Kidney (tissue), 22 donors: ENCODE data around the gene ANGPTL3. TPM values are rescaled to one million over a fixed set of nuclear protein-coding genes. Genes with fewer than 3 reads are reported as not detected.
A peak's percentile ranks its signal among the peaks of the same experiment; 100 is the strongest.
"Not testable (repeated sequence)": the region's sequence is repeated elsewhere in the genome, so short reads cannot be mapped to it uniquely, and the experiment has no call there.

Experiments
- DNase-seq, 5 donors: peaks; one replicate each; pipeline ENCODE4 v3.0.0-alpha.2; 2013 to 2020
- FAIRE-seq: peaks from 2 replicates; lab custom pipeline; 2012; peaks lifted over from hg19 to GRCh38; lab: Jason Lieb, UNC
- H3K27ac ChIP-seq, 2 donors: one replicate each; pipeline ENCODE4 v1.7.0; 2013; ENCODE audit warnings: low read depth in 2 of 2, low read length in 2 of 2, inconsistent platforms in 1 of 2
- H3K27me3 ChIP-seq: one replicate; pipeline ENCODE4 v1.7.1; 2013; ENCODE audit warnings: low read length, inconsistent platforms; ENCODE audit not compliant: control insufficient read depth, insufficient read depth
- H3K36me3 ChIP-seq, 3 donors: one replicate each; pipeline versions ENCODE4 v1.7.0 to v1.7.1; 2013; ENCODE audit warnings: low read length in 3 of 3, control low read depth in 1 of 3, inconsistent platforms in 1 of 3; ENCODE audit not compliant: insufficient read depth in 3 of 3, control insufficient read depth in 2 of 3
- H3K4me1 ChIP-seq, 3 donors: one replicate each; pipeline versions ENCODE4 v1.7.0 to v1.7.1; 2013; ENCODE audit warnings: low read length in 3 of 3, inconsistent platforms in 1 of 3, low read depth in 1 of 3; ENCODE audit not compliant: control insufficient read depth in 2 of 3, insufficient read depth in 2 of 3
- H3K4me3 ChIP-seq, 3 donors: one replicate each; pipeline versions ENCODE4 v1.7.0 to v1.8.1; 2013; ENCODE audit warnings: low read length in 3 of 3, control low read depth in 1 of 3, inconsistent platforms in 1 of 3
- H3K9ac ChIP-seq, 3 donors: one replicate each; pipeline versions ENCODE4 v1.7.0 to v1.7.1; 2013; ENCODE audit warnings: low read length in 3 of 3, control low read depth in 1 of 3, inconsistent platforms in 1 of 3
- H3K9me3 ChIP-seq, 3 donors: one replicate each; pipeline versions ENCODE4 v1.7.0 to v1.7.1; 2013; ENCODE audit warnings: low read length in 3 of 3, control low read depth in 1 of 3, inconsistent platforms in 1 of 3; ENCODE audit not compliant: control insufficient read depth in 2 of 3, insufficient read depth in 1 of 3
- intact Hi-C: fragments of 100-400 bp; cut with DNase I; formaldehyde crosslinking; loops from one replicate; pipeline ENCODE4 v1.11.1; 2022
- long read RNA-seq, 10 donors: library from polyadenylated mRNA in 1 of 10; unstranded in 1 of 10; transcript quantifications; one replicate each; pipeline ENCODE4 v2.0.0 and lab custom pipeline, GENCODE V29; 2021 to 2026
- polyA plus RNA-seq: library from polyadenylated mRNA; stranded (reverse); fragments of 350-450 nt; fragmentation: Illumina TruSeq; extraction: RNeasy Lipid Tissue Mini Kit (QIAGEN cat#74804); gene quantifications from one replicate; pipeline ENCODE4 v1.2.3, GENCODE V29; 2014; ENCODE audit warnings: low read depth, low replicate concordance; ENCODE audit not compliant: insufficient read depth
- total RNA-seq: library from RNA; stranded (reverse); fragmentation: NEBNext Ultra II Directional; extraction: Animal tissue kit (Norgen Biotek cat#: 25700); gene quantifications from one replicate; pipeline ENCODE4 v1.2.1, GENCODE V29; 2021
- TF ChIP-seq, protein P1 (sequence below): IDR thresholded peaks from 3 replicates; pipeline ENCODE4 v1.5.1; 2012; ENCODE audit warnings: mild to moderate bottlenecking, moderate library complexity, borderline replicate concordance; ENCODE audit not compliant: insufficient read depth; ENCODE audit errors: extremely low read depth
- donor health status: control.
- donor health status: control.
- donor health status: control.
- donor health status: control.
- donor health status: control.
- donor health status: DM: yes; HTN: yes; CAD: no.
- donor health status: Normal renal cell carcinoma (clear cell type).

Gene ANGPTL3, protein sequence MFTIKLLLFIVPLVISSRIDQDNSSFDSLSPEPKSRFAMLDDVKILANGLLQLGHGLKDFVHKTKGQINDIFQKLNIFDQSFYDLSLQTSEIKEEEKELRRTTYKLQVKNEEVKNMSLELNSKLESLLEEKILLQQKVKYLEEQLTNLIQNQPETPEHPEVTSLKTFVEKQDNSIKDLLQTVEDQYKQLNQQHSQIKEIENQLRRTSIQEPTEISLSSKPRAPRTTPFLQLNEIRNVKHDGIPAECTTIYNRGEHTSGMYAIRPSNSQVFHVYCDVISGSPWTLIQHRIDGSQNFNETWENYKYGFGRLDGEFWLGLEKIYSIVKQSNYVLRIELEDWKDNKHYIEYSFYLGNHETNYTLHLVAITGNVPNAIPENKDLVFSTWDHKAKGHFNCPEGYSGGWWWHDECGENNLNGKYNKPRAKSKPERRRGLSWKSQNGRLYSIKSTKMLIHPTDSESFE
- total RNA-seq (0.41 TPM), polyA plus RNA-seq (19.2 TPM)
- long read RNA-seq, donor 1, partial matches to known transcripts: 0 of 1 reads
- long read RNA-seq, donor 1, other reads (novel, unspliced or antisense): 0 of 1 reads
- long read RNA-seq, donor 2, partial matches to known transcripts: 0 of 2 reads
- long read RNA-seq, donor 2, other reads (novel, unspliced or antisense): 0 of 2 reads
- long read RNA-seq, donor 3, partial matches to known transcripts: 0 of 1 reads
- long read RNA-seq, donor 3, other reads (novel, unspliced or antisense): 0 of 1 reads
- long read RNA-seq, donor 4, partial matches to known transcripts: 0 of 1 reads
- long read RNA-seq, donor 4, other reads (novel, unspliced or antisense): 0 of 1 reads
- long read RNA-seq, donor 5: 0 reads
- long read RNA-seq, donor 6, partial matches to known transcripts: 0 of 2 reads
- long read RNA-seq, donor 6, other reads (novel, unspliced or antisense): 0 of 2 reads
- long read RNA-seq, donor 7: 0 reads
- long read RNA-seq, donor 8: 0 reads
- long read RNA-seq, donor 9, partial matches to known transcripts: 0 of 2 reads
- long read RNA-seq, donor 9, other reads (novel, unspliced or antisense): 0 of 2 reads
- long read RNA-seq, donor 10: 0 reads

DNA sequence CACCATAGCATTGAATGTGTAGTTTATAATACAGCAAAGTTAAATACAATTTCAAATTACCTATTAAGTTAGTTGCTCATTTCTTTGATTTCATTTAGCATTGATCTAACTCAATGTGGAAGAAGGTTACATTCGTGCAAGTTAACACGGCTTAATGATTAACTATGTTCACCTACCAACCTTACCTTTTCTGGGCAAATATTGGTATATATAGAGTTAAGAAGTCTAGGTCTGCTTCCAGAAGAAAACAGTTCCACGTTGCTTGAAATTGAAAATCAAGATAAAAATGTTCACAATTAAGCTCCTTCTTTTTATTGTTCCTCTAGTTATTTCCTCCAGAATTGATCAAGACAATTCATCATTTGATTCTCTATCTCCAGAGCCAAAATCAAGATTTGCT, at the start of gene ANGPTL3:
Gene ANGPTL3 (plus strand): TSS at position 240 of the 400 bp plus-strand sequence. CDS start 47 bp downstream, at position 287.
- TF ChIP-seq, protein P1, sequence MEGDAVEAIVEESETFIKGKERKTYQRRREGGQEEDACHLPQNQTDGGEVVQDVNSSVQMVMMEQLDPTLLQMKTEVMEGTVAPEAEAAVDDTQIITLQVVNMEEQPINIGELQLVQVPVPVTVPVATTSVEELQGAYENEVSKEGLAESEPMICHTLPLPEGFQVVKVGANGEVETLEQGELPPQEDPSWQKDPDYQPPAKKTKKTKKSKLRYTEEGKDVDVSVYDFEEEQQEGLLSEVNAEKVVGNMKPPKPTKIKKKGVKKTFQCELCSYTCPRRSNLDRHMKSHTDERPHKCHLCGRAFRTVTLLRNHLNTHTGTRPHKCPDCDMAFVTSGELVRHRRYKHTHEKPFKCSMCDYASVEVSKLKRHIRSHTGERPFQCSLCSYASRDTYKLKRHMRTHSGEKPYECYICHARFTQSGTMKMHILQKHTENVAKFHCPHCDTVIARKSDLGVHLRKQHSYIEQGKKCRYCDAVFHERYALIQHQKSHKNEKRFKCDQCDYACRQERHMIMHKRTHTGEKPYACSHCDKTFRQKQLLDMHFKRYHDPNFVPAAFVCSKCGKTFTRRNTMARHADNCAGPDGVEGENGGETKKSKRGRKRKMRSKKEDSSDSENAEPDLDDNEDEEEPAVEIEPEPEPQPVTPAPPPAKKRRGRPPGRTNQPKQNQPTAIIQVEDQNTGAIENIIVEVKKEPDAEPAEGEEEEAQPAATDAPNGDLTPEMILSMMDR: no peak
- H3K4me1 ChIP-seq: peaks cover 0 to 10% (median 0%) of the 10 kb centered on the region in 3 donors
- DNase-seq: peak in 1 of 5 donors; percentile 6
- no peaks in the 10 kb centered on the region for H3K27me3 ChIP-seq
- peak; percentile 91 for FAIRE-seq
- H3K36me3 ChIP-seq: no peaks in the 10 kb centered on the region
- H3K9ac ChIP-seq: no peak within 1 kb of the TSS
- intact Hi-C loops: no loop called here
- H3K27ac ChIP-seq: no peak within 1 kb of the TSS
- peak within 1 kb of the TSS in 2 of 3 donors; percentile 58 to 65 for H3K4me3 ChIP-seq
- no peaks in the 10 kb centered on the region for H3K9me3 ChIP-seq

DNA sequence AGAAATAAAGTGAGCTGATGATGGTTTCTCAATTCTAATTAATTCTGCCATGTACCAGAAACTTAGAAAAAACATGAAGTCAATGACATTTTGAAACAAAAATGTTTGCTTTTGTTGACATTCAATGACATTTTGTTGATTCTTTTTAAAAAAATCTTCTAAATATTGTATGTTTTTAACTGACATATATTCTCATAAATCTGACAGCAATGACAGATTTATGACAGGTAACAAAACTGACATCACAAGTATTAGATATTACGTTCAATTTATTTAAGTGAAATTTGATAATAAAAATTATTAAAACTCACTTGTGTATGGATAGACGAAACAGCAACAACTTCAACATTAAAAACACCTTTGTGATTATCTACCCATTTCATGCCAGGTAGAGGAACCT, 36.0 kb upstream of the ANGPTL3 start:
- H3K9me3 ChIP-seq: no peaks in the 10 kb centered on the region
- H3K9ac ChIP-seq: no peak overlapping the region
- no peaks in the 10 kb centered on the region for H3K27me3 ChIP-seq
- intact Hi-C loops: no loop called here
- FAIRE-seq: peak; percentile 37
- no peaks in the 10 kb centered on the region for H3K4me1 ChIP-seq
- TF ChIP-seq, protein P1: no peak
- H3K27ac ChIP-seq: no peak overlapping the region
- no peaks in the 10 kb centered on the region for H3K36me3 ChIP-seq
- H3K4me3 ChIP-seq: no peak overlapping the region
- DNase-seq: no peak

DNA sequence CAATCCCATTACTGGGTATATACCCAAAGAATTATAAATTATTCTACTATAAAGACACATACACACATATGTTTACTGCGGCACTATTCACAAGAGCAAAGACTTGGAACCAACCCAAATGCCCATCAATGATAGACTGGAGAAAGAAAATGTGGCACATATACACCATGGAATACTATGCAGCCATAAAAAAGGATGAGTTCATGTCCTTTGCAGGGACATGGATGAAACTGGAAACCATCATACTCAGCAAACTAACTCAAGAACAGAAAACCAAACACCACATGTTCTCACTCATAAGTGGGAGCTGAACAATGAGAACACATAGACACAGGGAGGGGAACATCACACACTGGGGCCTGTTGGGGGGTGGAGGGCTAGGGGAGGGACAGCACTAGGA, 30.1 kb upstream of the ANGPTL3 start:
- FAIRE-seq, H3K9ac ChIP-seq, H3K9me3 ChIP-seq, H3K4me3 ChIP-seq, intact Hi-C loops, H3K27ac ChIP-seq, H3K36me3 ChIP-seq, H3K27me3 ChIP-seq, DNase-seq, H3K4me1 ChIP-seq: not testable (repeated sequence)

GRCh38 chr1:62567926-62568325, 29.4 kb upstream of the ANGPTL3 start:
- not testable (repeated sequence) for DNase-seq, FAIRE-seq, H3K9ac ChIP-seq

GRCh38 chr1:62571517-62571916, 25.8 kb upstream of the ANGPTL3 start:
- intact Hi-C loops: not testable (repeated sequence)

More at GRCh38 chr1:62567926-62568325, 29.4 kb upstream of the ANGPTL3 start:
- intact Hi-C loops, H3K36me3 ChIP-seq, H3K4me3 ChIP-seq, H3K27ac ChIP-seq, H3K27me3 ChIP-seq, H3K9me3 ChIP-seq, H3K4me1 ChIP-seq: not testable (repeated sequence)

More at GRCh38 chr1:62571517-62571916, 25.8 kb upstream of the ANGPTL3 start:
- FAIRE-seq, H3K9ac ChIP-seq, DNase-seq, H3K4me3 ChIP-seq, H3K27me3 ChIP-seq, H3K36me3 ChIP-seq, H3K4me1 ChIP-seq, H3K27ac ChIP-seq, H3K9me3 ChIP-seq: not testable (repeated sequence)
